ENCODE measurements around the gene SPATA17.

The SPATA17 gene

DNA sequence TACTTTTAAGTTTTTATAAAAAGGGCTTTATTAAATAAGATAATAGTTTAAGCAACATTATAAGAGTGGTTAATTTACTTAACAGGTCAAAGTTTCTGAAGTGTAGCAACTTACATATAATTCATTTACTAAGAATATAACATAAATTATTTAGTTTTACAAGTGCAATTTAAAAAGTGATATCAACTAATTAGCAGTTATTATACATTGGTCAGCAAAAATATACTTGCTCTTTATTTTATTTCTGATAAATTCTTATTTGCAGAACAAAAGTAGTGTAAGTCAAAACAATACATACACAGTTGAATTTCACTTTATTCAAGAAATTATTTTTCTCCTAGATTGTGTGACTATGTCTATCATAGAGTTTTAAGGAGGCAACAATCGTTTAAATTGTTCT, 215.6 kb downstream of the SPATA17 start:
- FAIRE-seq (no peak), DNase-seq (ENCODE audit: insufficient read length, low spot score) (no peak)

DNA sequence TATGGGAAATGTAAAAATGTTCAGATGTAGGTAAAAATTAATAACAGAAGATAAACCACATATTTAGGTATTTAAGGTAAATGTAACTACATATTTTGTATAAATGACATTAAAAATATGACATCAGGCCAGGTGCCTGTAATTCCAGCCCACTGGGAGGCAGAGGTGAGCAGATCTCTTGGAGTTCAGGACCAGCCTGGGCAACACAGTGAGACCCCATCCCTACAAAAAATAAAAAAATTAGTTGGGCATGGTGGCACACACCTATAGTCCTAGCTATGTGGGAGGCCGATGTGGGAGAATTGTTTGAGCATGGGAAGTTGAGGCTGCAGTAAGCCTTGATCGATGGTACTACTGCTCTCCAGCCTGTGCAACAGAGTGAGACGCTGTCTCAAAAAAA, 216.5 kb downstream of the SPATA17 start:
- DNase-seq (ENCODE audit: insufficient read length, low spot score): no peak
- no peak for FAIRE-seq

DNA sequence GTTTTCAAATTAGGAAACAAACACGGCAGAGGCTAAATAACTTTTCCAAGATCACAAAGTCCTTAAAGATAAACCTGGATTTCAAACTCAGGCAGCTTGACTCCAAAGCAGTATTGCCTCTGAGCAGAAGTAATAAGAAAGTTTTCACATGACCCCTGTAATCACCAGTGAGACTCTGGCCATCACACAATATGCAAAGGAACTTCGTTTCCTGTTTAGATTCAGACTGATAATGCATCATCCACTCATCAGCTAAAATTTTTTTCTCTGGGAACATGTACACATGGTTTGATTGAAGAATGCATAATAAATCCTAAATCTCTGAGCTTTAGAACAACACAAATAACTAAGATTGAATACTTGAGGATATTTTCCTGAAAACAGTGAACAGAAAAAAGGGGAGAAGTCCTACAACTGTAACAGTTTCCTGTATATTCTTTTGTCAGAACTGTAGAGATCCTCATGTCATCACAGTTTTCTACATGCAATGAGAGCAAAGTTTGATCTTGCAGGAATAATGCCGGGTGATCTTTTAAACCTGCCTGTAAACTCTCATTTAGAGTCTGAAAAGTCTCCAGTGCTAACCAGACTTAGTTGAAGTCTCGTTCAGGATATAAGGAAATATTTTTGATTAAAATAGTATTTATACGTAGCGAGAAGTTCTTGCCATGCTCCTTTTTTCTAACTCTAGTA, 225.3 kb downstream of the SPATA17 start:
- DNase-seq (ENCODE audit: insufficient read length, low spot score): no peak
- no peak for FAIRE-seq

DNA sequence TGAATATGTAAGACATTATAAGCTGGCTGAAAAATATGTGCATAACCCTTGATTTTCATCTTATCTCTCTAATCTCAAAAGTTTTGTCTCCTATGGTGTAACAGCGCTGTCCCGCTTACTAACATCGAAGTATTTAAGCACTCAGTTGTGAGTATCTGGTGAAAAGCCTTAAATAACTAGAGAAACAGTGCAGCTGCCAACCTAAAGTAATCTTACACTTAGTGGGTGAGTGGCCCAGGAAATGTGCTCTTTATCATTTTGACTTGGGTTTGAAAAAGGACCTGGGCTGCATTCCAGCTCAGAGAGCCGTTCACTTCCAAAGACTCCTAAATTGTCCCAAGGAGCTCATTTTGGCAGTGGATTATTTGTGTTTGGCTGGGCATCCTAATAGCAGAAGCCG, 225.9 kb downstream of the SPATA17 start:
- DNase-seq (ENCODE audit: insufficient read length, low spot score) (no peak), FAIRE-seq (no peak)

DNA sequence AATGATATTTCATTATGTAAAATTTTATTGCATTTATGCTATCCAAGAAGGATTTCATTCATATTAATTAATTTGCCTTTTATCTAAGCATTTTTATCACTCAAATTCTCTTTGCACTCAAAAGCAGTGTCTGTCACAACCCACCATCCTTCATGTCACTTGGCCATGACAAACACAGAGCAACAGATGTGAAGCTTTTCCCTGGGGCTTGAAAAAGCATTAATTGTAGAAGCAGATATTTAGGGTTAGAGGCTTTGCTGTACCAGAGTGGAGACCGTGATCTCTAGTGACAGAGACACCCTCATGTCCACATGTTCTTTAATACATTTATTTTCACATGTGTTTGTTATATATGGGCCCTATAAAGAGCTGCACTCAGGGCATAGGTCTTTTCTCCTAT, 230.5 kb downstream of the SPATA17 start:
- FAIRE-seq (no peak), DNase-seq (ENCODE audit: insufficient read length, low spot score) (no peak)

DNA sequence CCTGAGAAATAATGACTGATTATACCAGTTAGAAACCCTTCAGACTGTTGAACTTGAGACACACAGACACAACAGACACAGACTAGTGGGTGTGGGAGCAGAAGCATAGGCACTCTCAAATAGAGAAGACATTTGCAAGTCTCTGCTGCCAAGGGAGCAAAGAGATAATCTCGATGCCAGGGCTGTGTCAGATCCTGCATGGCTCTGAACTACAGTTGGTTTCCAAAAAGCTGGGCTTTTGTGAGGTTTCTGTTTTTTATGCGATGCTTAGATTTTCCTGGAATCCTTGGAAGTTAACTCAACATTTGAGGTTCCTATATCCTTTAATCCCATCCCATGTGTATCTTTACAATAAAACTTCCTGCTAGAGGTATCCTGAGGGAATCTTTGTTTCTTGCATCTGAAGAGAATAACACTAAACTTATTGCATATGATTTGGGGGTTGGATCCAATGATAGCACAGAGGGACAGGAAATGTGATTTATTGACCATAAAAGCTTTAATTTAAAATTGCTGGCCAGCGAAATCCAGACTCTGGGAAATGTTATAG, 236.4 kb downstream of the SPATA17 start:
- DNase-seq (ENCODE audit: insufficient read length, low spot score): no peak
- no peak for FAIRE-seq

DNA sequence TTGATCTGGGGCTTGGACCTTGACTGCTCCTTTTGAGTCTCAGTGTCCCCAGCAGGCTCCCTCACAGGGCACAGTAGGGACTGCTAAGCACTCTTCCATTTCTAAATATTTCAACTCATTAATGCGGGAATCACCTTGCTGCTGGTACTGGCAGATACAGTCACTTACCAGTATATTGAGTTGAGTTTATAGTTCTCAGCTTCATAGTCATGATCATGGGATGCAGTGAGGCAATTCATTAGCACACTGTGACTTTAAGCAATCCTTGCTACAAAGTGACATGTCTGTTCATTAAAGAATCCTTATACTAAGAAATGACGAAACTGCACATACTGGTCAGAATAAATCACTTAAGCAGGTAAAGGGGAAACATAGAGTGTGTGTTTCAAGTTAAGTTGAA, 240.8 kb downstream of the SPATA17 start:
- no peak for DNase-seq (ENCODE audit: insufficient read length, low spot score)
- FAIRE-seq: no peak

DNA sequence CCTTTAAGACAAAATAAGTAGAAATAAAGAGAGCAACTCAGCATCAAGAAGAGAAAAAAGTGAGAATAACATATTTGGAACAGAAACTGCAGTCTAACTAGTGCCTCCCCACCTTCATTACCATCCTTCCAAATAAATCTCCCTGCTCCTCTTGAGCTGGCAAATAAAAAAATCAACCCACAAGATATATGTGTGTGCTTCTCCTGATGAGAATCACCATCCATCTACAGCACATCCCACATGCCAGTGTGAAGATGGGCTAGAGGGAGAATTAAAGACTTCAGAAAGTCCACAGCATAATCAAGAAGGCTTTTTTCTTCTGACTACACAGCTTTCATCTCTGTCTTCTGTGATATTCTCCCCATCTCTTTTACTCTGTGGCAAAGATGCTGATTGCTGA, 244.1 kb downstream of the SPATA17 start:
- FAIRE-seq (no peak), DNase-seq (ENCODE audit: insufficient read length, low spot score) (no peak)

DNA sequence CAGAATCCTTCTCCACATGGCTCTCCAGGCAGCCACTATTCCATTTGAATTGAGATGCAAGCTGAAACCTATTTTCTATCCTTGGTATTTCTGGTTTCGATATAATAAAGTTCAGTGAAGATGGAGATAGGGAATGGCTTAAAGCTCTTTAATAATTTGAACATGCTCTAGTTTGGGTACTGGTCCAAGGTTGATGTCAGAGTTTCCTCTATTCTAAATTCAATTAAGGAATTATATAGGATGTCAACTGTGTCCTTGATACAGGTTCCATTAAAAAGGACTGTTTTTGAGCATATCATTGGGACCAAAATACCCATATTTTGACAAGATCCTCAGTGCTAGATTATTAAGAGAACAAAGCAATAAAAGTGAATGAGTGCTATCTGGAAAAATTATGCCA, 245.3 kb downstream of the SPATA17 start:
- DNase-seq (ENCODE audit: insufficient read length, low spot score) (no peak), FAIRE-seq (no peak)

DNA sequence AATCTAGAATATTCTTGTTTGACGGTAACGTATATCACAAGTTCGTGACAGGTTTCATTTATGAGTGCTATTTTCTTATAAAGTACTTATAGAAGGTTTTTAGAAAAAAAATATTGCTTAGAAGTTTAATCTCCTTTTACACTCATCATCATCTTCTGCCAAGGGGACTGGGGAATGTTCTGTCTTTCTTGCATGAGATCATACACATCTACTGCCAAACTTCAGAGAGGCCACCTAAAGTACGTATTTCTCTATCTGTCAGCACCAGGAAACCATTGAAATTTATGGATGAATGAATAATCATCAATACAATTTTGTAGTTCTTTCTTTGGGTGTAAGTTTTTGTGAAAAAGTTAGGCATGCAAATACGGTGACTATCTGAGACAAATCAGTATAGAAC, 245.8 kb downstream of the SPATA17 start:
- DNase-seq (ENCODE audit: insufficient read length, low spot score): no peak
- FAIRE-seq: no peak

DNA sequence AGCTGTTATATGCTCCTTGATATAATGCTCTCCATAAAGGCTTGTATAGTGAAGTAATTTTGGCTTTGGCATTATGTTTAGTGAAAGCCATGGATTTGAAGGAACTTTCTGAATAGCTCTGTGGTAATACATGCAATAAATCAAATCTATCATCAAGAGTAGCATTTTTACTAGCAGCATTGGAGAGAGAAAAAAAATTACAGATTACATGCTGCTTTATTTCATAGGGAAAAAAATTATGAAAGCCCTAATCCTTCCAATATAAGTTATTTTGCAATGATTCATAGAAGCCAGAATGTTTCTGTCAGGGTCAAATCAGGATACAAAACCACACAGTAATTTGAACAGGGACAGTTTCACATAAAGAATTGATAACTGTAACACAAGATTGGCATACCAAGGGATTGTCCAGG, 250.0 kb downstream of the SPATA17 start:
- DNase-seq (ENCODE audit: insufficient read length, low spot score): no peak
- FAIRE-seq: no peak

DNA sequence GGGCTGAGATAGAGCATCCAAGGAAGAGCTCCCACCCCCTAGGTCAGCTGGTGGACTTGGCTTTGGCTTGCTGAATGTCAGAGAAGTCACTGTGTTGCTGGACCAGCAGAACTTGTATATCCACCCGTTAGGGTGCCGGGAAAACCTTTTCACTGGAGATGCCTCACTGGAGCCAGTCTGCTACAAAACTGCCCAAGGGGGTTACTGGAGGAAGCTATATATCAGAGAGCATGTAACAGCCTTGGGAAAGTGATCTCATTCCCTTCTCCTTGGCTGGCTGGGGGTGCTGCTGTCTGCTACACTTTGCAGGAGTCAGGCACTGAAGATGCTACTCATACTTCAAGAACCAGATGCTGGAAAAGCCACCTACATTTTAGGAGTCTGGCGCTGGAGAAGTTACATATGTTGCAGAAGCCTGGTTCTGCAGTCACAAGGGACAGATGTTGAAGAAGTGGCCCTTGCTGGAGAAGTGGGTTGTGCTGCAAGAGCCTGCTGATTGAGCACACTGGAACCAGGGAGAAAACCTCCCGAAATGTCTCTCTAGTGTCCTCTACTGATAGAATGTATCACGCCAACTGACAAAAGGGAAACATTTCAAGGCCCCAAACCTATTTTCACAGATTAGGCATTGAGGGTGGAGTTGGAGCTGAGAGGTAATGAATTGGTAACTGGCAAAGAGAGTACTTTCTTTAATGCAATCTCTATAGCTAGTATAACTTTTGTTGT, 250.6 kb downstream of the SPATA17 start:
- DNase-seq (ENCODE audit: insufficient read length, low spot score) (no peak), FAIRE-seq (no peak)

DNA sequence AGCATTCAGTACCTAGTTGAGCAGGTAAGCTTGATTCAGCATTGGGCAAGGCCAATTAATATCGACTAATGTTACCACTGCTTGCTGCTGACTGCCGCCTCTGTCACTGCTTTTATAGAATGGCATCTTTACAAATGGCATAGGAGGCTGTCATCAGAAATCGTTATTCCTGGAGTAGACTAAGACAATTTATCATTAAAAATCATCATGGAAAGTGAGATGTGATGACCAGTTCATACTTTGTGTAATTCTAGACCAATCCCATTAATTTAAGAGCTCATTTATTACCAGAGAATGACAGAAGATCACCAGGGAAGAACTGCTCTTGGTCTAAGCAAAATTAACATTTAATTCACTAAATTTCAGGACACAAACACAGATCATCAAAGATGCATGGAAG, 254.0 kb downstream of the SPATA17 start:
- FAIRE-seq: no peak

DNA sequence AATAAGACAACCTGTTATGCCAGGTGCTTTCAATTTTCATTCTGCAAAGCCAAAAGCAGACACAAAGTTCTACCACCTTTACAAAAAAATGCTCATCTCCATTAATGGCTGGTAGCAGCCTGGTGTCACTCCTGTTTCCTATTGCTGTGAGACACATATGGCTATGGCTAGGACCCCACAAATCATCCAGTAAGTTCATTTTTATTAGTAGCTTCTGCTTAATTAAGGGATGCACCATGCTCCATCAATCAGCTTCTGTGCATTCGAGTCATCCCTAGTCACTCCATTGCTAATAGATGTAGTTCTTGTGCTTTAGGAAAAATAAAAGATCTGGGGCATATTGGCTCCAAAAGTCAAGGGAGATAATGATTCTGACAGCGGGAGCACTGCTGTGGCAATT, 257.2 kb downstream of the SPATA17 start:
- FAIRE-seq: no peak
- no peak for DNase-seq (ENCODE audit: insufficient read length, low spot score)

More for the DNA sequence above, 254.0 kb downstream of the SPATA17 start:
- no peak for DNase-seq (ENCODE audit: insufficient read length, low spot score)

DNA sequence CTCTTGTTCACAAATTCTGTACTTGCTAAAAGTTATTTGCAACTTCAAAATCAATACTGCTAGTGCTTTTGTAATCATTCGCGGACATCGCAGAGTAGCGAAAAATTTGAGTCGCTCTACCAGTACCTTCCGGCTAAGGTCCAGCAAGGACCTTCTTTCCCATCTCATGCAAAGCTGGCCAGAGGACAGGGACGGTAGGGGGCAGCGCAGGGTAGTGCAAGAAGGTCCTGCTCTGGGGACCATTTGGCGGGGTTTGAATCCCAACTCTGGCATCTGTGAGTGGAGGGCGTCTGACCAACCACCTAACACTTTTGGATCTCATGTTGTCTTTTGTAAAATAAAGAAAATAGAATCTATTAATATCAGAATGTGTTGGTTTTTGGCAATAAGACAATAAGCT, 258.3 kb downstream of the SPATA17 start:
- FAIRE-seq: no peak

DNA sequence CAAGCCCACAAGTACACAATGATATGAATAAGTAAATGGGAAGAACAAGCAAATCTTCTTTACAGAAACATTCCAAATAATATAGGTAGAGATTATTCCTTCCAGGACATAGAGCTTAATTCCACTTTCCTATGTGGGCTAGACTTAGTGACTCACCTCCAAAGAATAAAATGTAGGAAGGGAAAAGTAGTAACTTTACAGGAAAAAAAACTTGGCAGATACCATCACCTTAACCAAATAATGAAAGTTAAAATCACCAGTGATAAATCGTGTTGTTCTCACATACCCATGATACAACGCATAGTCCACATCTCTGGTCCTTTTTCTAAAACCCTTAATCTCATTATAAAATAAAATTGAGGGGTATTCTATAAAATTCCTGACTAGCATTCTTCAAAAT, 260.8 kb downstream of the SPATA17 start:
- no peak for FAIRE-seq

More for the DNA sequence above, 258.3 kb downstream of the SPATA17 start:
- no peak for DNase-seq (ENCODE audit: insufficient read length, low spot score)

DNA sequence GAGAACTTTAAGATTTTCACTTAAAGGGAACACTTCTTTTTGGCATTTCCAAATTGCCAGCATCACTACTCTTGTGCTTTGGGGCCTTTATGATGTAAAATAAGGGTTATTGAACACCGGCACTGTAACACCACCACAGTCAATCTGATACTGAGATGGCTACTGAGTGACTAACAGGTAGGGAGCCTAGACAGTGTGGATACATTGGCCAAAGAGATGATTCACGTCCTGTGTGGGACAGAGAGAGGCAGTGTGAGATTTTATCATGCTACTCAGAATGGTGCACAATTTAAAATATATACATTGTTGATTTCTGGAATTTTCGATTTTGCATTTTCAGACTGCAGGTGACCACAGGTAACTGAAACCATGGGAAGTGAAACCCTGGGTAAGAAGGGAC, 261.6 kb downstream of the SPATA17 start:
- DNase-seq (ENCODE audit: insufficient read length, low spot score) (no peak), FAIRE-seq (no peak)

More for the DNA sequence above, 260.8 kb downstream of the SPATA17 start:
- DNase-seq (ENCODE audit: insufficient read length, low spot score): no peak

DNA sequence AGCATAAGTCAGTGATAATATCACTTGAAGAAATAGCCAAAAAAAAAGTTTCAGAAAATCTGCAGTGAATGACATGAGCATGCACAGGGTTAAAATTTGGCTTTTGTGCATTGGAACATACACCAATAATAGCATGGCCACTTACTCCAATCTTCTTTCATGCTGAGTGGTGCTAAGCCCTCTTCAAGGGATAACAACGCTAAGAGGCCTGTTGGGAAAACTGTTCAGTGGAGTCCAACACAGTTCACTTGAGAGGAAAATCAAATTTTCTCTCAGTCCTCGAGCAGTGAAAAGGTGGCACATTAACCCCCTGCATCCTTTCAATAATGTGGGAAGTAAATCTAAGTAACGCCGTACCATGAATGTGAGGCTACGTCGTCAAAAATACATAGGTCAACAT, 264.7 kb downstream of the SPATA17 start:
- DNase-seq (ENCODE audit: insufficient read length, low spot score) (no peak), FAIRE-seq (no peak)

DNA sequence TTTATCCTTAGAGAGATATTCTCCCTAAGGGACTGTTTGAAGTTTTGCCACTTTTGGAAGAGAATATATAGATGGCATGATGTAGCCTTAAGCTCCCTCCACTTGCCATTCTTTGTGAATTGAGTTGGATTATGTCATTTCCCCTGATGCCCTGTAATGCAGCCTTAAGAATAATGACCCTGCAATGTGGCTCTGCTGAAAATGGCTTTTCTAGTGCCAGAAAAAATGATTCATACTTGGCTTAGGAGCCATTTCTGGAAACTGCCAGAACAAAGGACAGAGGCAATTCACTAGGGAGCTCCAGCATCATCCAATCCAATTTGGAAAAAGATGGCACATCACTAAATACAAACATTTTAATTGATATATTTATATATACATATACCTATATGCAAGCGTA, 265.3 kb downstream of the SPATA17 start:
- DNase-seq (ENCODE audit: insufficient read length, low spot score) (no peak), FAIRE-seq (no peak)

DNA sequence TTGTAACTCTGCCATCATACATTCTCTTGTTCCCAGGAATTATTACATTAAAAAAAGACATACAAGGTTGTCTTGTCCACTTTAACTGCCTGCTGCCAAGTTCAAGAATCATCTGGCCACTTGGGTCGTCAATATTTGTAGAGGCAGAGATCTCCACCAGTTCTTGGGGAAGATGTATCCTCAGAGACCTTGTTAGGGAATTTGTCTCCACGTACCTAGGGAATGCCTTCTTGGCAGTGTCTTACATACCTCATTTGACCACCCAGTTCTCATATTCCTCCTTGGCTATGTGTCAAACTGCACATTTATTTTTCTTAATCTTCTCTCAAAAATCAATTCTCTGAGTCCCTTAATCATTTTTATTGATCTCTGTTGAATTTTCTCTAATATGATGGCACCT, 266.0 kb downstream of the SPATA17 start:
- FAIRE-seq (no peak), DNase-seq (ENCODE audit: insufficient read length, low spot score) (no peak)

DNA sequence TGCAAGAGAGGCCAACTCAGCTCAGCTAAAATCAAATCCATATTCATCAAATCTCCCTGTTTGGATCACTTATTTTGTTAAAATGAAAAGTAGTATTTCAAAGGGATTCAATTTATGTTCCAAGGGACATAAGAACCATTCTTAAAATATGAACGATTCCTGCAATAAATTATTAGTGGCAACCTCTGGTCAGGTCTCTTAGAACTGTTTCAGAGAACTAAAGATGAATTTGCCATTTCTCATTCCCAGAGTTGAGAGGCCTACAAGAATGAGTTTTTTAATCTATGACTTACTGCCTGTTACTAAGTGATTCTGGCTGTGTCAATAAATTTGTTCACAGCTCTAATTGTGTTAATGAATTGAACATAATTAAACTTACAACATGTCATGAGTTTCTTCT, 268.5 kb downstream of the SPATA17 start:
- FAIRE-seq (no peak), DNase-seq (ENCODE audit: insufficient read length, low spot score) (no peak)

DNA sequence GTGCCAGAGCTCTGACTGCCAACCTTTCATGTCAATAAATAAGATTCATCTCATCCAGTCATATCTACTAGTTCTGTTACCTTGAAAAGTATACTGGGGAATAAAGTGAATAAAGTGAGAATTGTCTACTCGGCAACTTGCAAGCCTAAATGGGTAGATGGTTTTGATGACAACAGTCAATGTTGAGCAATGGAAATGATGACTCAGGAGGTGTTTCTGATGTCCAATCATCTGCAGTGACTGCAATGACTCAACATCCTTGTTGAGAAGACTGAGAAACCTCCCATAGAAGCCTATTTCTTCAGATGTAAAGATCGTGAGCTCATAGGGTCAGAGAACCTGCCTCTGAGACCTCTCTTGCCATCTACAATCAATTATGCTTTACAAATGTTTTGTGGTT, 276.4 kb downstream of the SPATA17 start:
- DNase-seq (ENCODE audit: insufficient read length, low spot score) (no peak), FAIRE-seq (no peak)
